HEK293T (cell line): Measurements from ENCODE around the gene NR1H3.

Experiments
- CTCF ChIA-PET: fragments of 350-600 bp; formaldehyde crosslinking; extraction: SDS; loops from one replicate; lab custom pipeline; 2021; ENCODE audit warnings: antibody characterized with exemption, inconsistent platforms; lab: Yijun Ruan, JAX
- POLR2A ChIA-PET: fragments of 350-600 bp; formaldehyde crosslinking; extraction: SDS; loops from one replicate; lab custom pipeline; 2020; ENCODE audit warnings: antibody characterized with exemption, inconsistent platforms; lab: Yijun Ruan, JAX
- DNase-seq: peaks from one replicate; pipeline ENCODE4 v3.0.0; 2012; ENCODE audit warnings: mixed read lengths; ENCODE audit errors: extremely low spot score
- ARNT ChIP-seq: fragments of 450-650 bp; IDR thresholded peaks from 2 replicates; pipeline ENCODE4 v1.6.1; 2017; ENCODE audit warnings: mild to moderate bottlenecking
- BHLHE40 ChIP-seq: fragments of 450-650 bp; IDR thresholded peaks from 2 replicates; pipeline ENCODE4 v1.6.1; 2016; ENCODE audit warnings: mild to moderate bottlenecking, moderate library complexity, borderline replicate concordance
- CTBP1 ChIP-seq: fragments of 450-650 bp; IDR thresholded peaks from 2 replicates; pipeline ENCODE4 v1.6.1; 2016; ENCODE audit warnings: borderline replicate concordance
- ELF4 ChIP-seq: fragments of 450-650 bp; IDR thresholded peaks from 2 replicates; pipeline ENCODE4 v1.6.1; 2017; ENCODE audit warnings: antibody characterized with exemption
- FOXA1 ChIP-seq: fragments of 450-650 bp; IDR thresholded peaks from 2 replicates; pipeline ENCODE4 v1.6.1; 2016; ENCODE audit warnings: mild to moderate bottlenecking
- FOXK2 ChIP-seq: fragments of 450-650 bp; IDR thresholded peaks from 2 replicates; pipeline ENCODE4 v1.6.1; 2016; ENCODE audit warnings: mild to moderate bottlenecking
- FOXM1 ChIP-seq: fragments of 450-650 bp; IDR thresholded peaks from 2 replicates; pipeline ENCODE4 v1.6.1; 2017; ENCODE audit warnings: mild to moderate bottlenecking, borderline replicate concordance
- HDGF ChIP-seq: fragments of 450-650 bp; IDR thresholded peaks from 2 replicates; pipeline ENCODE4 v1.6.1; 2017; ENCODE audit warnings: antibody characterized with exemption, borderline replicate concordance
- L3MBTL2 ChIP-seq: fragments of 450-650 bp; conservative IDR thresholded peaks from 2 replicates; pipeline ENCODE4 v1.6.1; 2016; ENCODE audit warnings: mild to moderate bottlenecking
- LEF1 ChIP-seq: fragments of 450-650 bp; IDR thresholded peaks from 2 replicates; pipeline ENCODE4 v1.6.1; 2017; ENCODE audit warnings: mild to moderate bottlenecking, borderline replicate concordance
- NFRKB ChIP-seq: fragments of 450-650 bp; IDR thresholded peaks from 2 replicates; pipeline ENCODE4 v1.6.1; 2016; ENCODE audit warnings: mild to moderate bottlenecking, moderate library complexity
- SP1 ChIP-seq: fragments of 450-650 bp; IDR thresholded peaks from 2 replicates; pipeline ENCODE4 v1.6.1; 2017
- SUZ12 ChIP-seq: fragments of 450-650 bp; IDR thresholded peaks from 2 replicates; pipeline ENCODE4 v1.6.1; 2016; ENCODE audit warnings: mild to moderate bottlenecking
- TARDBP ChIP-seq: fragments of 450-650 bp; IDR thresholded peaks from 2 replicates; pipeline ENCODE4 v1.6.1; 2016
- ZNF384 ChIP-seq: fragments of 450-650 bp; IDR thresholded peaks from 2 replicates; pipeline ENCODE4 v1.6.1; 2016
- TF ChIP-seq, protein P1 (sequence below): fragments of 450-650 bp; IDR thresholded peaks from 2 replicates; pipeline ENCODE4 v1.6.1; 2016

Gene NR1H3

DNA sequence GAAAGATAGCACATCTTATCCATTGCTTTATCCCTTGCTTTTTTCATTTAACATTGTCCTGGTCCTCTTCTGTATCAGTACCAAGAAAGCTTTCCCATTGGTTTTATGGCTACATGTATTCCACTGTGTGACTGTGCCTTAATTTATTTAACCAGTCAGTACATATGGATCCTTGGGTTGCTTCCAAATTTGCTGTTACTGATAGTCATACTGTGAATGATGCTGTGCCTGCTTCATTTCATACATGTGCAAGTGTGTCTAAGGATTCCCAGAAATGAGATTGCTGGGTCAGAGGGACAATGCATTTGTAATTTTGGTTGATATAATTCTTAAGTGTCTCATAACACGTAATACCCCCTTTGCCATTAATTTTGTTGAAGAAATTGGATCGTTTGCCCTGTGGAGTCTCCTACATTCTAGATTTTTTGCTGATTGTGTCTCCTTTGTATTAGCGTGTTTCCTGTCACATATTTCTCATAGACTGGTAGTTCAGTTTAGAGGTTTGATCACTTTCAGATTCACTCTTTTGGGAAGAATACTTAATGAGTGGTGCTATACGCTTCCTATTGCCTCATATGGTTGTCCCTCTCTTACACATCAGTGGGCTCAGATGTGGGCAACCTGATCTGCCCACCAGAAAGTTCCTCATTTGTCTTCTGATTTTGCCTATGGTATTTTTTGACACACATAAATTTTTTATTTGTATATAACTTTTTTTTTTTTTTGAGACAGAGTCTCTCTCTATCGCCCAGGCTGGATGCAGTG is 59.5 kb downstream of the NR1H3 start:
- TF ChIP-seq FOXM1 (no peak), NFRKB (no peak), LEF1 (no peak), FOXA1 (no peak), BHLHE40 (no peak), TARDBP (no peak), ELF4 (no peak), CTBP1 (no peak), FOXK2 (no peak), ZNF384 (no peak), L3MBTL2 (no peak)
- TF ChIP-seq, protein P1, sequence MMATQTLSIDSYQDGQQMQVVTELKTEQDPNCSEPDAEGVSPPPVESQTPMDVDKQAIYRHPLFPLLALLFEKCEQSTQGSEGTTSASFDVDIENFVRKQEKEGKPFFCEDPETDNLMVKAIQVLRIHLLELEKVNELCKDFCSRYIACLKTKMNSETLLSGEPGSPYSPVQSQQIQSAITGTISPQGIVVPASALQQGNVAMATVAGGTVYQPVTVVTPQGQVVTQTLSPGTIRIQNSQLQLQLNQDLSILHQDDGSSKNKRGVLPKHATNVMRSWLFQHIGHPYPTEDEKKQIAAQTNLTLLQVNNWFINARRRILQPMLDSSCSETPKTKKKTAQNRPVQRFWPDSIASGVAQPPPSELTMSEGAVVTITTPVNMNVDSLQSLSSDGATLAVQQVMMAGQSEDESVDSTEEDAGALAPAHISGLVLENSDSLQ = no peak
- DNase-seq = no peak
- POLR2A ChIA-PET = no interaction called here
- CTCF ChIA-PET = no interaction called here

DNA sequence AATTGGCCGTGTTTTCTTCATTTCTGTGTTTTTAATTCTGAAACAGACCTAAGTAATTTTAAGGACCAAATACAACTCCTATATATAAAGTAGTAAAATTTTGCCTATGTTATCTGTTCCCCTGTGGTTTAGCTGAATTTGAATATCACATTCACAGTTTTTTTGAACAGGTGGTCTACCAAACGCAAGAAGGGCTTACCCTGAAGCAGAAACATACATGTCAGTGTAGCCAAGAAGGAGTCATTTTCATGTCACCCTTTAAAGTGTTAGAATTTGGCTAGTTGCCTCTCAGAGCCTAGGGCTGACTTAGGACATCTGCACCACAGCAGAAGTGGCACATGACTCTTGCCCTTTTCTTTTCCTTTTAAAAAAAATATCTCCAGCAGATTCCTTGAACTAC is 60.4 kb downstream of the NR1H3 start:
- CTCF ChIA-PET = no interaction called here

More for the DNA sequence above, 60.4 kb downstream of the NR1H3 start:
- TF ChIP-seq ARNT = no peak
- TF ChIP-seq ELF4 = no peak
- TF ChIP-seq BHLHE40 = no peak
- no peak for TF ChIP-seq L3MBTL2
- TF ChIP-seq SUZ12 = no peak
- no peak for TF ChIP-seq FOXM1
- TF ChIP-seq ZNF384 = no peak
- TF ChIP-seq FOXA1 = no peak
- TF ChIP-seq HDGF = no peak
- TF ChIP-seq LEF1 = no peak
- no peak for TF ChIP-seq NFRKB
- TF ChIP-seq FOXK2 = no peak
- TF ChIP-seq CTBP1 = no peak
- TF ChIP-seq, protein P1 = no peak
- TF ChIP-seq SP1 = no peak
- TF ChIP-seq TARDBP = no peak
- POLR2A ChIA-PET = no interaction called here
- no peak for DNase-seq
